ENCODE data around the gene ELP4.

Gene ELP4

DNA sequence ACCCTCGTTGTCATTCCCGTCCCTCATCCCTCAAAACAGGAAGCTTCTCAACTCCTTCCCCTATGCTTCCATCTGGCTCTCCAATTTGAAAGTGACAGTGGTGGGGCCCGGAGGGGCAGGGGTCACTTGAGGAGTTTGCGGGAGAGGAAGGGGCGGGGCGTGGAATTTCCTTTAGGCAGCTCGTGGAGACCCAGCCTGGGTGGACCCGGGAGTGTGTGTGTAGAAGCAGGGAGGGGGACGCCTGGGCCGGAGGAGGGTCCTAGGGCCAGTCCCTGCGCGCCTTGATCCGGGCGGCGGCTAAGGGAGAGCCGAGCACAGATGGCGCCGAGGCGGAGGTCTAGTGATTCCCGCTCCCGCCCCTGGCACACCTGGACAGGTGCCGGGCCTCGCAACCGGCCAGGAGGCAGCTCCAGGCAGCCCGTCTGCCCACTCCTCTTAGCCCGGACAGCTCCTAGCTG, 309.3 kb downstream of the ELP4 start:
- TF ChIP-seq REST (IDR thresholded peaks at IDR 0.05; ENCODE audit: insufficient read depth in 1 of 2, low read depth in 2 of 2, low read length in 2 of 2) (no peak), TAF1 (IDR thresholded peaks at IDR 0.05; ENCODE audit: borderline replicate concordance, insufficient read depth, low read length) (no peak), POLR2AphosphoS5 (IDR thresholded peaks at IDR 0.05; ENCODE audit: low read depth, low read length) (no peak), FOXP2 (optimal IDR thresholded peaks at IDR 0.05; ENCODE audit: borderline replicate concordance, extremely low read depth, extremely low read length, insufficient read depth) (no peak), SIN3A (IDR thresholded peaks at IDR 0.05; ENCODE audit: borderline replicate concordance, insufficient read depth, low read length) (no peak)

DNA sequence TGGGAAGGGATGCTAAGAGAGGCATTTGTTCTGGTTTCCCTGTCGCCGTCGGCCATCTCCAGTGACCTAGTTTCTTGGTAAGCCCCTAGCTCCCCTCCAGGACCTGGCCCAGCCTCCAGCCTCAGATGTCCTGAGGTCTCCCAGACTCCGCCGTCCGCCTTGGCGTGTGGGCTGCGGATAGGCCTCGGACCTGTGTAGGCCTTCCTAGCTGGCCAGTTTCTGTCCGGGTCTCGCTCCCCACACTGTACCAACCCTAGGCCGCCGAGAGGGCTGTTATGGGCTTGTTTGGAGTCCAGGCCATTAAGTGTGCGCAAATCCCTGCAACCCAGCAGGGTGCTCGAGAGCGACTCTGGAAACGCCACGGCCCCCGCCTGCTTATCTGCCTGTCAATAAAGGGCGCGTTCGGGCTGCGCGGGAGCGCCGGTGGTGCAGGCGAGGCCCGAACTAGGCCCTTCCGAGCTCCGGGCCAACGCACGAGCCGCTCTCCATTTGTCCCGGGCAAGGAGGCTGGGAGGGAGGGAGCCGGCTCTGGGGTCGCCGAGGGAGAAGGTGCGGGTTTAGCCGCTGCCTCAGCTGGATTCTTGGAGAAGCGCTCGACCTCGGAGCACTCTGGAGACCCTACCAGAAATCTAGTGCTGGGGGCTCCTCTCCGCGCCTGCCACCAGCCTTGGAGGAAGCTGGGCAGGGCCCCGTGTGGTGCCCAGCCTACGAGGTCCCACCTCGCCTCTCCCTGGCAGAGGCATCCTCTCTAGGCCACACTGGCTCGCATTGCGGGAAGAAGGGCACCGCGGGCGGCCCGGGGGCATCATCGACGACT, 310.3 kb downstream of the ELP4 start:
- TF ChIP-seq REST (IDR thresholded peaks at IDR 0.05; ENCODE audit: insufficient read depth in 1 of 2, low read depth in 2 of 2, low read length in 2 of 2): no peak
- no peak for TF ChIP-seq TAF1 (IDR thresholded peaks at IDR 0.05; ENCODE audit: borderline replicate concordance, insufficient read depth, low read length)
- no peak for TF ChIP-seq SIN3A (IDR thresholded peaks at IDR 0.05; ENCODE audit: borderline replicate concordance, insufficient read depth, low read length)
- no peak for TF ChIP-seq POLR2AphosphoS5 (IDR thresholded peaks at IDR 0.05; ENCODE audit: low read depth, low read length)
- no peak for TF ChIP-seq FOXP2 (optimal IDR thresholded peaks at IDR 0.05; ENCODE audit: borderline replicate concordance, extremely low read depth, extremely low read length, insufficient read depth)

DNA sequence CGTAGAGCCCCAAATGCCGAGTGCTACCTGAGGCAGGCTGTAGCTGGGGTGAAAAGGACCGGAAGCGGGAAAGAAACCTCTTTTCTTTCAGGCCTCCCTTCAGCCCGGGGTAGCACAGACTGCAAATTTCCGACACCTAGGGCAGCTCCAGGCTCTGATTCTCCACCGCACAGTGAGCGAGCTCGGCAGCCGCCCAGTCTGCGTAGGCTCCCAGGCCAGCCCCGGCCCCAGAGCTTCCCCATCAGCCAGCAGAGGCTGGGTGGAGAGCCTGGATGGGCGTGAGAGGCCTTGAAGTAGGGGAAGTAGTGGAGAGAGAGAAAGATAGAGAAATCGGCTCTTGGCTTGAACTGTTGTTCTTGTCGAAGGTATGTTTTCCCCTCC, 310.9 kb downstream of the ELP4 start:
- TF ChIP-seq SIN3A (IDR thresholded peaks at IDR 0.05; ENCODE audit: borderline replicate concordance, insufficient read depth, low read length) (no peak), POLR2AphosphoS5 (IDR thresholded peaks at IDR 0.05; ENCODE audit: low read depth, low read length) (no peak), FOXP2 (optimal IDR thresholded peaks at IDR 0.05; ENCODE audit: borderline replicate concordance, extremely low read depth, extremely low read length, insufficient read depth) (no peak), REST (IDR thresholded peaks at IDR 0.05; ENCODE audit: insufficient read depth in 1 of 2, low read depth in 2 of 2, low read length in 2 of 2) (no peak), TAF1 (IDR thresholded peaks at IDR 0.05; ENCODE audit: borderline replicate concordance, insufficient read depth, low read length) (no peak)

GRCh38 chr11:31821235-31821764, 311.7 kb downstream of the ELP4 start:
- TF ChIP-seq SIN3A (IDR thresholded peaks at IDR 0.05; ENCODE audit: borderline replicate concordance, insufficient read depth, low read length) (no peak), TAF1 (IDR thresholded peaks at IDR 0.05; ENCODE audit: borderline replicate concordance, insufficient read depth, low read length) (no peak), FOXP2 (optimal IDR thresholded peaks at IDR 0.05; ENCODE audit: borderline replicate concordance, extremely low read depth, extremely low read length, insufficient read depth) (no peak), POLR2AphosphoS5 (IDR thresholded peaks at IDR 0.05; ENCODE audit: low read depth, low read length) (no peak), REST (IDR thresholded peaks at IDR 0.05; ENCODE audit: insufficient read depth in 1 of 2, low read depth in 2 of 2, low read length in 2 of 2) (no peak)
